Lower leg skin (tissue), 3 donors: Measurements from ENCODE around the gene RNASE9.
"Not testable (repeated sequence)": the region's sequence is repeated elsewhere in the genome, so short reads cannot be mapped to it uniquely, and the experiment has no call there.

Experiments used
- POLR2A ChIP-seq, 2 donors: fragments of 450-650 bp; IDR thresholded peaks; one replicate each; pipeline ENCODE4 v1.6.1; 2016 to 2017; ENCODE audit warnings: antibody characterized with exemption in 2 of 2, mild to moderate bottlenecking in 1 of 2, moderate library complexity in 1 of 2
- TF ChIP-seq, protein P1 (sequence below), 3 donors: fragments of 450-650 bp; IDR thresholded peaks; one replicate each; pipeline ENCODE4 v1.5.1; 2016; ENCODE audit warnings: antibody characterized with exemption in 3 of 3, mild to moderate bottlenecking in 3 of 3, moderate library complexity in 2 of 3

GRCh38 chr14:20567199-20567598, 6.4 kb upstream of the RNASE9 start:
- TF ChIP-seq, protein P1, sequence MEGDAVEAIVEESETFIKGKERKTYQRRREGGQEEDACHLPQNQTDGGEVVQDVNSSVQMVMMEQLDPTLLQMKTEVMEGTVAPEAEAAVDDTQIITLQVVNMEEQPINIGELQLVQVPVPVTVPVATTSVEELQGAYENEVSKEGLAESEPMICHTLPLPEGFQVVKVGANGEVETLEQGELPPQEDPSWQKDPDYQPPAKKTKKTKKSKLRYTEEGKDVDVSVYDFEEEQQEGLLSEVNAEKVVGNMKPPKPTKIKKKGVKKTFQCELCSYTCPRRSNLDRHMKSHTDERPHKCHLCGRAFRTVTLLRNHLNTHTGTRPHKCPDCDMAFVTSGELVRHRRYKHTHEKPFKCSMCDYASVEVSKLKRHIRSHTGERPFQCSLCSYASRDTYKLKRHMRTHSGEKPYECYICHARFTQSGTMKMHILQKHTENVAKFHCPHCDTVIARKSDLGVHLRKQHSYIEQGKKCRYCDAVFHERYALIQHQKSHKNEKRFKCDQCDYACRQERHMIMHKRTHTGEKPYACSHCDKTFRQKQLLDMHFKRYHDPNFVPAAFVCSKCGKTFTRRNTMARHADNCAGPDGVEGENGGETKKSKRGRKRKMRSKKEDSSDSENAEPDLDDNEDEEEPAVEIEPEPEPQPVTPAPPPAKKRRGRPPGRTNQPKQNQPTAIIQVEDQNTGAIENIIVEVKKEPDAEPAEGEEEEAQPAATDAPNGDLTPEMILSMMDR (IDR thresholded peaks at IDR 0.05), result not testable (repeated sequence)
- not testable (repeated sequence) for TF ChIP-seq POLR2A (IDR thresholded peaks at IDR 0.05)
